SHP77 treated with DMSO at 0.1 percent for 48 hours (cell line): ENCODE measurements around the gene DOK4.

Experiments
- DNase-seq: peaks from one replicate; lab custom pipeline; 2025; lab: John Stamatoyannopoulos, UW

The DOK4 gene

DNA sequence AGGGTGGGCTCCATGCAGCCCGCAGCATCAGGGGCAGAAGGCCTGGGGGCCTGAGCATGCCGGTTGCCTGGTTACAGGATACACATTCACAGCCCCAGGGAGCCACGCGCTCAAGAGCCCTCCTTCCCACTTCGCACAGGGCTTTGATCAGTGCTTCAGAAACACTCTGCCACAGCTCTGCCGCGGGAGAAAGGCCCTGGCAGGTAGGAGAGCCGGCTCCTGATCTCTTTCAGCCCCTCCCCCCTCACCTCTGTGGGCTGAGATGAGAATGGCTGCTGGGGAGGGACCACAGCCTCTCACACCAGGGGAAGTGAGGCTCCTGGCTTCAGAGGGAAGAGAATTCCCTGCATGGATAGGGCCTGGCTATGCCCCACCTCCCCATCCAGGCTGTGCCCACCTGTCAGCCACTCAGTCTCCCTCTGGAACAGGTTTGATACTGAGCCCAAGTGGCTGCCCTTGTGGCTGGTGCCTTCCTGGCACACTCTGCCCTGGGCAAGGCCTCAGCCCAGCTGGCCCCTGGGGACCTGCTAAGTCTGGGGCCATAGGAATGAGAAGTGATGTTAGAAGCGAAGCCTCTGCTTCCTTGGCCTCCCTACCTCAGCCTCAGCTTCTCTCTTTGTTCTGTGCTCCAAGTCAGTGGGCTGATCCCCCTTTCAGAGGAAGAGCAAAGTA, 8.6 kb downstream of the DOK4 start:
- no peak for DNase-seq

DNA sequence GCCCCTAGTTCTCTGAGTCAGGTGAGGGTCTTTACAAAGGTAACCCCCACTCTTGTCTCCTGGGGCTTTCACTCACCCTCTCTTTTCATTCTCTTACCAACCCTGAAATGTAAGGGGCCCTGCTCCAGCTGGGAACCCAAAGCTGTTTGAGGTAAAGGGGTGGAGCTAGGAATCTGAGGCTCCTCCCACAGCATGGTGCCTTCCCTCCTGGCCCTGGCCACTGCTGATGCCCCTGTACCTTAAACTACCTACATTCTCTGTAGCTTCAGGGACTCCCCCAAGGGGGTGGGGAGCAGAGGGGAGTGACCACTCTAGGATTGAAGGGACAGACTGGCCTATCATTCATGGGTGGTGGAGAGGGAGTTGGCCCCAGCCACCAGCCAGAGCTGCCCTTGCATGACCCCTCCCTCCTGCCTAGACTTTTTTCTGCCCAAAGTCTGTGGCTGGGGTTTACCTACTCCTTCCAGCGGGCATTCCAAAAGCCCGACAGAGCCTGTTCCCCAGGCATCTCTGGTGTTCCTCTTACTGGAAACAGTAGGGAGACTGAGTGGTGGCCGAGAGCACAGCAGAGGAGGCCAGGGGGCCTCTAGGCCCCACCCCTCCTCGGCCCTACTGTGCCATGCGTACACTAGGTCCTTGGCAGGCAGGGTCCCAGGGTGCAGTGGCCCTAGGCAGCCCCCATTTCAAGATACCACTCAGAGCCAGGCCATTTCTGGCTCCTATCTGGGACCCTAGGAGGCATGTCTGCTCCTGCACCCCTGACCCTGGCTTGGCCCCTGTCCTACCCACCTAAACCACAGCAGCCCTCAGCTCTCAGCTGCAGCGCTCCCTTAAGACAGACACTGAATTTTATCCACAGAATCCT, 9.5 kb downstream of the DOK4 start:
- DNase-seq = no peak

DNA sequence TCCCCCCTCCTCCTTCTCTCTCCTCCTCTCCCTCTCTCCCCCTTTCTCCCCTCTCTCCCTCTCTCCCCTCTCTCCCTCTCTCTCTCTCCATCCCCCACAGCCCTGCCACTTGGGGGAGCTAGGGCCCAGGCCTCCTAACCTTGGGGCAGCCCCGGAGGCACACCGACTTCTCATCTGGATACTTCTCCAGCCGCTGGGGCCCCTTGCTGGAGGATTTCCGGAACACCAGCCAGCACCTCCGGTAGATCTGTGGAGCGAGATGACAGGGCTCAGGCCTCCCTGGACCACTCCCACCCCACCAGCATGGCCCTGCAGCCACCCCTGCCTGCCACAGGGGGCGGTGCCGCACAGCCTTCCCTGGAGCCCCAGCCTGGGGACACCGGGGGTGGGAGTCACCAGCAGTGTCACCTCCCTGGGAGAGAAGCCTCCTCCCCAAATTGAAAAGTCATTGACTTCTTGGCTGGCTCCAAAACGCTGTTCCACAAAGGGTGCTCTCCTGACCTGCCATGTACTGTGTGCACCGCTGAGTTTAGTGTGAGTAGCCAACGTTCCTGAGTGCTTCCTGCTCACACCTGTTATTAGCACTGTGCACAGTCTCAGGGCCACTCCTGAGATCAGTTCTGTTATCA, 10.5 kb downstream of the DOK4 start:
- DNase-seq = no peak

DNA sequence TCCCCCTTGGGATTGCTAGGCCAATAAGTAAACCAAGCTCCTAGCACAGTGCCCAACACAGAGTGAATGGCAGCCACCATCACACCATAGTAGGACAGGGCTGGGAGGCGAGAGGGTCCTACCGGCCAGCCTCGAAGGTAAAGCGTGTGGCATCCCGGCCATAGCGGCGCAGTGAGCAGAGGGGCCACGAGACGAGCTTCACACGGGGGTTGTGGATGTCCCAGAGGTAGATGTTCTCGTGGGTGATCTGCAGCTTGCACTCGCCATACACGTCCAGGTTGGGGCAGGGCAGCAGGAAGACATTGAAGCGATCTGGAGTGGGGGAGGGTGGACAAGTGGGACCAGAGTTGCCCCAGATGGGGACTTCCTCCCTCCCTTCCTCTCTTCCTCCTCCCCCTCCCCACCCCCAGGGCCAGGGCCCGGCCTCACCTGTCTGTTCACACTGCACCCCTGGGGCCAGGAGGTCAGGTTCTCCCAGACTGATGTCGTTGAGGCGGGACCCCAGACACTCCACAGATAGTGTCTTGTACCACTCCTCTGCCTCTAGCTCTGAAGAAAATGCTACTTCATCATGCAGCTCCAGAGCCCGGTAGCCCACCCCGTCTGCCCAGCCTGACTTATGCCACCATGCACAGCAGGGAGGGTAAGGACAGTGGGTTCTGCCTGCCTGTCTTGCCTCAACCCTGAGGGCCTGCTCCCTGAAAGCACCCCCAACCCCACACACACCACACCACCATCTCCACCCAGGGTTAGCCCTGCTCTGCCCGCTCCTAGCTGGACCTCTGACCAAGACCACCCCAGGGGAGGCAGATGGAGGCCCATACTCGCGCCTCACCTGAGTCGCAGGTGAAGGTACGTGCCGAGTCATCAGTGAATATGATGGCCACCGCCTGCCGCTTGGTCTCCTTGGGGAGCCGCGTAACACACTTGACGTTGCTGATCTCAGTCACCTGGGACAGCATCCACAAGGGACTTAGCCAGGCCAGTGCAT, 11.3 kb downstream of the DOK4 start:
- no peak for DNase-seq

DNA sequence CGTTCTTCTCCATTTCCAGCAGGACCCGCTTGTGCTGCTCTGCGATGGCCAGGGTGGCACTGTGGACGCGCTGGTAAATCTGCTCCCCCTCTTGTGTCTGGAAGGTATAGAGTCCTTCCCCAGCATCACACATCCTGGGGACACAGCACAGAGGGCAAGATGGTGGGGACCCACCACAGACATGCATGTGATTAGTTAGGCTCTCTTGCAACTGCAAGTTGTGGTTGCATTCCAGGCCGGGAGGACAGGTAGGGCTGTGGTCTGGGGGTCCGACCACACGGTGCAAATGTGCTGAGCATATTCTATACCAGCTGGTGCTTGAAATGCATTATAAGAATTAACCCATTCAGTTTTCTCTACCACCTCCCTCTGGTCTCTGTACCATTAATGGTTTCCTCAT, 12.4 kb downstream of the DOK4 start:
- no peak for DNase-seq

DNA sequence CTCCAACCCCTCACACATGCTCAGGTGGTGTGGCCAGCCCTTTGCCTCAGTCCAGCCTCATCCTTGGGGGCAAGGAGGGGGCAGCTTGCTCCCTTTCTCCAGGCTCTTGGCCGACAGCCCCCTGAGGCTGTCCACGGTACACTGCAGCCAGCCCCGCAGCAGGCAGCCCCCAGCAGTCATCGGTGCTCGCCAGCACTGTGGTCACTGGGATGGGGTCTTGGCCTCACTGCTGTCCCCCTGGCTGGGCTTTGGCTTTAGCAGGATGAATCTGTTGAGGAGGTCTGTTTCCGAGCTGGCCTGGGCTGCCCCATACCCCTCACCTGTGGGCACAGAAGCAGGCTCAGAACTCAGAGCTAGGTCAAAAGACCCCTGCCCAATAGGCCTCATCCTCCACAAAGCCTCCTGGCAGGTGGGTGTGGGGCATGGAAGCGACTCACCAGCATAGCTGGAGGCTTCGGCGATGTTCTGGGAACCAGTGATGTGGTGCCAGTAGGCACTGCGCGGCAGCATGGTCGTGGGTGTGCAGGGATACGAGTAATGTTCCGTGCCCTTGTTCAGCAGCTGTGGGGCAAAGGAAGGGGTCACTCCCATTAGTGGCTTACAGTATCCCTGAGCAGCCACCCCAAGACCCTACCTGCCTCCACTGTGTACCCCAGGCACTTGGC, 13.0 kb downstream of the DOK4 start:
- no peak for DNase-seq

DNA sequence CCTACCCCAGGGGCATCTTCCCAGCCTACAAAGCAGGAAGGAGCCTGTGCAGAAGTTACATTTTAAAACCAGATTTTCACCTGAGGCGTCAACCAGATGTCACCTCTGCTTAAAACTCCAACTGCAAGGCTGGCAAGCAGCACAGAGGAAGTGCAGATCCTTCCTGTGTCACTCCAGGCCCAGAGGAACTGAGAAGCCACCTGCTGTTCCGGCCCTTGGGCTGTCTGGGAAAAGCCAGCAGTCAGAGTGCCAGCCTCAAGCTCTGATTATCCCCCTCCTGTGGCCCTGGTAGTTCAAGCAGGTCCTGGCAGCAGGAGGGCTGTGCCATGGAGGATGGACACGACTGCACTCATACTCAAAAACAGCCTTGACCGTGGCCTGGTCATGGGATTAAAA, 13.6 kb downstream of the DOK4 start:
- DNase-seq = no peak

DNA sequence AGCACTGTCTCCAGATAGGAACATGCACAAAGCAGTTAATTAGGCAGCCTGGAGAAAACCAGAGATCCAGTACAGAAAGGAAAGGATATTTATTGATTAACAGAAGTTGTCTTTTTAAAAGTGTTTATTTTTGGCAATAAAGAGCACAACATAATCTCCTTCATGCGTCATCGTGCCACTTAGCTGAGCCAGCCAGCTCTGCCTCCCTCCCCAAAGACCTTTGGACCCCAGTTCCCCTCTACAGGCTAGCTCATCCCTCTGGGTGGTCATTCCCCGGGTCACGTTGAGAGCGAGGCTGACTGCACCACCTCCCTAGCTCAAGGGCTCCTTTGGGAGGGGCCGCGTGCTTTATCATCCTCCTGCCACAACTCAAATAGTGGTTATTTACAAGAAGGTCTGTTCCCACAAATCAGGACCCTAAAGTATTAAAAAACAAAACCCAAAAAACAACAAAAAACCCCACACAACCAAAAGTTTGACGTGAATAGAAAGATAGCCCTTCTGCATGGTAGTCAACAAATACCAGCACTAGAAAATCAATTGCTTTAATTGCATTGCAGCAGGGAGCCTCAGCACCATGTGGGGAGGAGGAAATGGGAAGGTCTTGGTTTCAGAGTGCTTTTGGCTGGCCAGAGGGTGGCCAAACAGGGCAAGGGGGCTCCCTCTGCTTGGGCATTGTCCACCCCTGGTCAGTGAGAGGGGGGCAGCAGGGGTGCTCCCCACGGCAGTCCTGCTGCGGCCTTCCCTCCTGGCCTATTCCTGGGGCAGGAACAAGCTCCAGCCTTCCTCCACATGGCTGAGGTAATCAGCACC, 14.2 kb downstream of the DOK4 start:
- no peak for DNase-seq

DNA sequence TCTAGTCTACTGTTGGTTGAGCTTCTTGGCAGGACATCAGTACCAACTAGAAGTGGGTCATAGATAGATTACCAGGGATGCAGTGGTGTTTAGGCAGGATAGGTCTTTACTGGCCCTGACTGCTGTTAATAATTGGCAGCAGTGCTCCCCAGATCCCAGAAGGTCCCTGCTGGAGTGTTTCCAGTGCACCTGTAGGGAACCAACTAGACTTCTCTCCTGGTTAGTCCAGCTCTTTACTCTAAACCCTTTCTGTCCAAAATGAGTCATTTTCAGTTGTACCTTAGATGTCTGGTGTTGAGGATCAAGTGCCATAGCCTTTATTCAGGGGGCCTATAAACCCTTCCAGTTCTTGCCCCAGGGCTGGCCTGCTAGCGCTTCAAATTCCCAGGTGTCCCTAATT, 15.1 kb downstream of the DOK4 start:
- DNase-seq = no peak

DNA sequence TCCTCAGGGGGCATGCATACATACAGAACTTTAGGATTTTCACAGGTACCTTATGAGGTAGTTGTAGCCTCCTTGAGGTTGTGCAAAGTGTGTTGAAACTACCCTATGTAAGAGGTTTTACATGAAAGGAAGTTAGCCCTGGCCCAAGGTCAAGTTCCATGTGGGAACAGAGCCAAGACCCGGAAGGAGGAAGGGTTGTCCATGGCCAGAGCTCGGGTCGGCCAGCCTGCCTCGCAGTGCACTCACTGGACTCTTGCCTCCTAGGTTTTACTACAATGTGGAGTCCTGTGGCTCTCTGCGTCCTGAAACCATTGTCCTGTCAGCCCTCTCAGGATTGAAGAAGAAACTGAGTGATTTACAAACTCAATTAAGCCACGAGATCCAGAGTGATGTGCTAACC, 15.6 kb downstream of the DOK4 start:
- DNase-seq = no peak

DNA sequence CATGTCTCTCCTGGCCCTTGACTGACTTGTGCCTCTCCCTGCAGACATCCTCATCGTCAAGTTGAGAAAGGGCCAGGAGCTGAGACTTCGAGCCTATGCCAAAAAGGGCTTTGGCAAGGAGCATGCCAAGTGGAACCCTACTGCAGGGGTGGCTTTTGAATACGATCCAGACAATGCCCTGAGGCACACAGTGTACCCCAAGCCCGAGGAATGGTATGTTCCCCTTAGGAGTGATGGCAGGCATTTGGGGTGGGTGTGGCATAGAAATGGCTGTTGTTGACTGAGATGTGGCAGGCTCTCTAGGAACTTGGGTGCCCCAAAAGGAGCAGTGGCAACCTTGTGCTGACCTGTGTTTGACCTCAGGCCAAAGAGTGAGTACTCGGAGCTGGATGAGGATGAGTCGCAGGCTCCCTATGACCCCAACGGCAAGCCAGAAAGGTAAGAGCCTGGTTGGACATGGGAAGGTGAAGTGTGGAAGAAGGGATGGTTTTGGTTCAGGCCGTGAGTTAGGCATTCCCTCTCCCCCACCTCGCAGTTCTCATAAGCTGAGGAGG, 16.3 kb downstream of the DOK4 start:
- no peak for DNase-seq

DNA sequence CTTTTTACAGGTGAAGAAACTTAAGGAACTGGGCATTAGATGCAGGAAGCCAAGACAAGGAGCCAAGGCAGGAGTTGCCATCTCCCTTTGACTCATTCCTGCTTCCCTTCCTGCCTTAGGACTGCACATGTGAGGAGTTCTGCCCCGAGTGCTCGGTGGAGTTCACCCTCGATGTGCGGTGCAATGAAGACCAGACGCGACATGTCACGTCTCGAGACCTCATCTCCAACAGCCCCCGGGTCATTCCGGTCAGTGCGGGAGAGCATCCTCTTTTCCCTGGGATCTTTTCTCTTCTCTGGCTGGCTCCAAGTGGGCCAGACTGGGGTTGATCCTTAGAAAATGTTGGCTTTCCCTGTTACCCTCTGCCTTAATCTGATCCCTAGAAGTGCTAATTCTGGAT, 17.2 kb downstream of the DOK4 start:
- DNase-seq = no peak

DNA sequence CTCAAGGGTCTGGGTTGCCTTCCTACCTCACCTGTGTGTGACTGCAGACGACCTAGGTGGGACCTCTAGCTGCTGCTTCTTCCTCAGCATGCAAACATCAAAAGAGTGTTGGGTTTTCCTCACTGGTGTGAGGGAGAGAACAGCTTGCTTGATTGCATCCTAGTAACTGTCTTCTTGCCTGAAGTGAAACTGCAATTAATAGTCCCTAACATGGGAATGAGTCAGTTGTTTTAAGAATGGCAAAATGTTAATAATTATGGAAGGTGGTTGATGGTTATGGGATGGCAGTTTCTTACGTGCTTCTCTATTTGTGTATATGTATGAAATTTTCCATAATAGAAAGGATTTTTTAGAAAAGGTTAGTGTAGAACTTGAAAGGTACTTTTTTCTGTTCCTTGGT, 17.9 kb downstream of the DOK4 start:
- no peak for DNase-seq

DNA sequence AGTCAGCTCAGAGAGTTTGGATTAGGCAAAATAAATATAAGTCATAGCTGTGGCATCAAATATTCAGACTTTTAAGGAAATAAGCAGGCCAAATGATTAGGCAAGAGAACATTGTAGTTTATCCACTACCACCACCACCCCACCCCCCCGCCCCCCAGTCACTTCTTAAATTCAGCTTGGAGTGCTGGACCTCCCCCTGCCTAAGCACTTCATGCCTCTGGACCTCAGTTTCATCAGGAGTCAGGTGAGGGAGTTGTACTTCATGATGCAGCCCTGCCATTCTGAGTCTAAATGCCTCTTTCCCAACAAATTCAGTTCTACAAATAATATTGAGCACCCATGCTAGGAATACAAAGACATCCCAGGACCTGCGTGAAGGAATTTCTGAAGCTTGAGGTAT, 21.8 kb downstream of the DOK4 start:
- no peak for DNase-seq

DNA sequence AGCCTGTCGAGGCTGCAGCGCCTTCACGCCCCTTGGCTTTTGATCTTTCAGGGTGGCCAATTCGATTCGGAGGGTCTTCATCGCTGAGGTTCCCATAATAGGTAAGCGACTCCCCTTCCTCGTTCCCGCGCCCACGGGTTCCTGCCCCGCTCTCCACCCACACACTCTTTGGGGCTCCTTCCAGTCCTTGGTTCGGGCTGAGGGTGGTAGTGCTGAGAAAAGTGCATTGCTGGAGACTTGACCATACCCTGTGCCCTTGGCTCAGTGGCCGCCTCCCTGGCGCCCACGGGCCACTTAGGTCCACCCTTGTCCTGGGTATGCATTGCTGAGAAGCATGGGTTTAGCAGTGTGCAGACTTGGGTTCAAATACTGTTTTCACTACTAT, 23.3 kb downstream of the DOK4 start:
- no peak for DNase-seq

DNA sequence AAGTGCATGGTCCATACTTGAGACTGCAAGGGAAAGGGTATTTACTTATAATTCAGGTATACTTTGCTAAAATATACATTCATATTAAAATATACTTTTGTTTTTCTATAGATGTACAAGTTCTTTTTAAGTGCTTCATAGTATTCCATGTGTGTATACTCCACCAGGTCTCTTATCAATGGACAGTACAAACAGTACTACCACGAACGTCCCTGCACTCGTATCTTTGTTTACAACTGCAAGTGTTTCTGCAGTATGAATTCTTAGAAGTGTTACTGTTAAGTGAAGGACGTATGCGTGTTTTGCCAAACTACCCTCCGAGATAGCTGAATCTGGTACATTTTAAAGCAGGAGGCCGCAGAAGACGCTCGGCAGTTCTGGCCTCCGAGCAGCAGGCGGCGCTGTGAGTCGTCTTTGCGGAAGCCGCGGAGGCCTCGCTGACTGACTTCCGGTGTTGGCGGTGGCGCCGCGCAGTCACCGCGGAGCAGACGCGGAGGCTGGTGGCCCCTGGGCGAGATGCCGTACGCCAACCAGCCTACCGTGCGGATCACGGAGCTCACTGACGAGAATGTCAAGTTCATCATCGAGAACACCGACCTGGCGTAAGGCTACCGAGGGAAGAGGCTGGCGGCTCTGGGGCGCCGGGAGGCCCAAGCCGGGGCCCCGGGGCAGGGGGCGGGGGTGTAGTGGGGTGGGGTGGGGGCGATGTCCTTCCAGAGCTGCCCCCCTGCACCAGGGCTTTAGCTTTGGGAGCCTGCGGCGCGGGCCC, 23.9 kb downstream of the DOK4 start, which contains the start of gene POLR2C:
TSS of gene POLR2C (plus strand) at position 471 of the 769 bp plus-strand sequence. CDS start at position 517, 46 bp downstream.
- peak; percentile 50 for DNase-seq

DNA sequence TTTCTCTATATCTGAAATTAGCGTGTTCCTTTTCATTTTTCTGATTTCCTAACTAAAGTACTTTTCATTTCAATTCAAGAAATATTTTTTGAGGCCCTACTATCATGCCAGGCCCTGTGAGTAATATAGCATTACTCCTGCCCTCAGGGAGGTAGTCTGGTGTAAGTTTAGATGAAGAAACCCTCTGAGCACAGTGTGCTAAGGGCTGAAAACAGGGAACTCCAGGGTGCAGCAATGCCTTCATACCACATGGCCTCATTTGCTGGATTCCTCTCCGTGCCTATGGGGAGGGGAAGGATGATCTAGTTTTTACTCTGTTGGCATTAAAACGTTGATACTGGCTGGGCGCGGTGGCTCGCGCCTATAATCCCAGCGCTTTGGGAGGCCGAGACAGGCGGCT, 34.3 kb downstream of the DOK4 start:
- no peak for DNase-seq

DNA sequence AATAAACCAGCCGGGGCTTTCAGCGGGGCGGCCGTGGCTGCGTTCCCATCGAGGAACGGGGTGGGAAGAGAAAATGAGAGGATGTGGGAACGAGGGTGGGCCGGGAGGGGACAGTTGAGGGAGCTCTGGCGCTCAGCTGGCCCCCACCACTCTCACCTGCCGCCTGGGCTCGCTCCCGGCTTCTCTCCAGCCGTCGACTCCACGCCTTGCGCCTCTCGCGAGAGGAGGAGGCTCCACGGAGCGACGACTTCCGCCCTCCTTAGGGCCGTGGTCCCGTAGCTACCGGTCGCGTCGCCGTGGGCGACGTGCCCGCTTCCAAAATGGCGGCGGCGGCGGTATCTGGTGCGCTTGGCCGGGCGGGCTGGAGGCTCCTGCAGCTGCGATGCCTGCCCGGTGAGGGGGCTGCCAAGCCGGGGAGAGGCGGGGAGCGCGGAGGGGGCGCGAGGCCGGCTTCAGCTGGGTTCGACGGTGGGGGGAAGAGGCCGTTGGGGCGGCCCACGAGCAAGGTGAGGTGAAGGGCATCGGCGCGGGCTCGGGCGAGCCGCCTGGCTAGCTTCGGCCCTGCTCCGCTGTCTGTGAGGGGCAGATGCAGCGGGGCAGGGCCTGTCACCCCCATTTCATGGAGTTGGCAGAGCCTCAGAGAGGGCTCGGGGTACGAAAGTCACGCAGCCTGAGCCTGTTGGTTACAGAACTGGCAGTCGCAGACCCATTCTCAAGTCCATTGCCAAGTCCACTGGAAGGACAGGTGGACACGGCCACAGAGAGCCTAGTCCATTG, 38.9 kb downstream of the DOK4 start, which contains the start of the genes CIAPIN1 and COQ9:
TSS of gene CIAPIN1 (minus strand) at position 200 of the 777 bp plus-strand sequence. CDS start 6,457 bp downstream, outside the sequence.
TSS of gene COQ9 (plus strand) at position 294 of the 777 bp plus-strand sequence. CDS start at position 321, 27 bp downstream.
- DNase-seq = peak; percentile 50
